K562 treated with DMSO at 1 percent for 48 hours (cell line): Measurements from ENCODE around the gene TAGLN2. TPM values are rescaled to one million over a fixed set of nuclear protein-coding genes. Genes with fewer than 3 reads are reported as not detected.

Experiments
- total RNA-seq: library from RNA; unstranded; fragments of 300-600 nt; gene quantifications from 2 replicates; pipeline ENCODE4 v1.2.3, GENCODE V29; 2022; ENCODE audit warnings: low replicate concordance; ENCODE audit errors: extremely low read depth

The TAGLN2 gene
- total RNA-seq: 770 TPM in 1 of 2 replicates, not detected in the other

GRCh38 chr1:159924791-159925718, at the start of gene TAGLN2:
Gene TAGLN2 (minus strand): TSS chr1:159925507. CDS start chr1:159920509, 4,998 bp downstream.

GRCh38 chr1:159953536-159954515, 28.5 kb upstream of the TAGLN2 start, which contains the start of gene SLAMF9:
Gene SLAMF9 (minus strand): TSS chr1:159954237. CDS start chr1:159954137, 100 bp downstream.

GRCh38 chr1:159945483-159946241, 20.4 kb upstream of the TAGLN2 start, which contains the start of gene IGSF9:
Gene IGSF9 (minus strand): TSS chr1:159945613. CDS start chr1:159943454, 2,159 bp downstream.

GRCh38 chr1:159900086-159900680, 25.1 kb downstream of the TAGLN2 start, which contains the start of gene CFAP45:
Gene CFAP45 (minus strand): TSS chr1:159900165. CDS start chr1:159900098, 67 bp downstream.

Other genes starting within 250 kb of the TAGLN2 start
- not detected in 2 replicates for gene CRP, start 210.9 kb downstream of the TAGLN2 start, total RNA-seq
- gene DUSP23, start 144.5 kb downstream of the TAGLN2 start, total RNA-seq: not detected in 2 replicates
- gene FCRL6, start 123.1 kb downstream of the TAGLN2 start, total RNA-seq: not detected in 2 replicates
- not detected in 2 replicates for gene SLAMF8, start 98.6 kb downstream of the TAGLN2 start, total RNA-seq
- gene VSIG8, start 62.9 kb downstream of the TAGLN2 start, total RNA-seq: not detected in 2 replicates
- gene CFAP45, start 25.3 kb downstream of the TAGLN2 start, total RNA-seq: not detected in 2 replicates
- not detected in 2 replicates for gene IGSF9, start 20.1 kb upstream of the TAGLN2 start, total RNA-seq
- not detected in 2 replicates for gene SLAMF9, start 28.7 kb upstream of the TAGLN2 start, total RNA-seq
- not detected in 2 replicates for gene PIGM, start 106.5 kb upstream of the TAGLN2 start, total RNA-seq
- not detected in 2 replicates for gene KCNJ10, start 144.7 kb upstream of the TAGLN2 start, total RNA-seq
- not detected in 2 replicates for gene KCNJ9, start 156.0 kb upstream of the TAGLN2 start, total RNA-seq
- not detected in 2 replicates for gene IGSF8, start 173.1 kb upstream of the TAGLN2 start, total RNA-seq
- gene ATP1A2, start 190.3 kb upstream of the TAGLN2 start, total RNA-seq: not detected in 2 replicates
- not detected in 2 replicates for gene ATP1A4, start 226.1 kb upstream of the TAGLN2 start, total RNA-seq